GM19239 (cell line): ENCODE results near the gene RPN1.
A peak's percentile ranks its signal among the peaks of the same experiment; 100 is the strongest.
"Not testable (repeated sequence)": the region's sequence is repeated elsewhere in the genome, so short reads cannot be mapped to it uniquely, and the experiment has no call there.

Source experiments
- DNase-seq: peaks from one replicate; pipeline ENCODE4 v3.0.0; 2011; ENCODE audit warnings: low spot score; ENCODE audit not compliant: insufficient read length
- FAIRE-seq: peaks from 2 replicates; lab custom pipeline; 2011; peaks lifted over from hg19 to GRCh38; lab: Jason Lieb, UNC

RPN1 gene

DNA sequence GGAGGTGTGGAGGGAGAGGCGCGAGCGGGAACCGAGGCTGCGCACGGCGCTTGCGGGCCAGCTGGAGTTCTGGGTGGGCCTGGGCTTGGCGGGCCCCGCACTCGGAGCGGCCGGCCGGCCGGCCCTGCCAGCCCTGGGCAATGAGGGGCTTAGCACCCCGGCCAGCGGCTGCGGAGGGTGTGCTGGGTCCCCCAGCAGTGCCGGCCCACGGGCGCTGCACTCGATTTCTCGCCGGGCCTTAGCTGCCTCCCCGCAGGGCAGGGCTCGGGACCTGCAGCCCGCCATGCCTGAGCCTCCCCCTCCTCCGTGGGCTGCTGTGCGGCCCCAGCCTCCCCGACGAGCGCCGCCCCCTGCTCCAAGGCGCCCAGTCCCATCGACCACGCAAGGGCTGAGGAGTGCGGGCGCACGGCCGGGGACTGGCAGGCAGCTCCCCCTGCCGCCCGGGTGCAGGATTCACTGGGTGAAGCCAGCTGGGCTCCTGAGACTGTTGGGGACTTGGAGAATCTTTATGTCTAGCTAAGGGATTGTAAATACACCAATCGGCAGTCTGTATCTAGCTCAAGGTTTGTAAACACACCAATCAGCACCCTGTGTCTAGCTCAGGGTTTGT lies 2.9 kb upstream of the RPN1 start:
- not testable (repeated sequence) for FAIRE-seq

DNA sequence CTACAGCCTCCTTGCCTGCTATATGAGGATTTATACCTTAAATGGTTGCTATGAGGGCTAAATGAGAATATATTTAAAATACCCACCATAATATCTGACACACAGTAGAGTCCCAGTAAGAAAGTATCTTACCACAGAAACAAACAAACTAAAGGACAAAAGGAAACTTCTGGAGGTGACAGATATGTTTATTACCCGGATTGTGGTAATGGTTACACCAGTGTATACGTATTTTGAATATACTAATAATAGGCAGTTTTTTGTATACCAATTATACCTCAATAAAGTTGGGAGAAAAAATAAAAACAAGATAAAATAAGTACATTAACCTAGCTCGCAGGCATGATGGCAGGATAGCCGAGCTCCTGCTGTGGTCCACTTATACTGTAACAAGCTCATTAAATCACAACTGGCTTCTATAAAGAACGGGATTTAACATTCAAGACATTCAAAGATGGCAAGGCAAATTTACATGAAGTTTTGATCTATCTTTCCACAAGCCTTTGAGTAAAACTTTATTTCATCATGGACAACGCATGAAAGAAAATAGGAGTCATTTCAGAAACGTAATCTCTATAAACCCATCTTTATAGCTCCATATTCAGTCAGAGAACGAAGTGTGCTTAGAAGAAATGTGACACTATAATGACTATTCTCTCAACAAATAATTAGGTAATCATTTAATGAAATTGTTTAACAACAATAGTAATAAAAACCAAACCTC lies 1.5 kb downstream of the RPN1 start:
- FAIRE-seq (no peak), DNase-seq (no peak)

More for the DNA sequence above, 2.9 kb upstream of the RPN1 start:
- DNase-seq, result not testable (repeated sequence)

DNA sequence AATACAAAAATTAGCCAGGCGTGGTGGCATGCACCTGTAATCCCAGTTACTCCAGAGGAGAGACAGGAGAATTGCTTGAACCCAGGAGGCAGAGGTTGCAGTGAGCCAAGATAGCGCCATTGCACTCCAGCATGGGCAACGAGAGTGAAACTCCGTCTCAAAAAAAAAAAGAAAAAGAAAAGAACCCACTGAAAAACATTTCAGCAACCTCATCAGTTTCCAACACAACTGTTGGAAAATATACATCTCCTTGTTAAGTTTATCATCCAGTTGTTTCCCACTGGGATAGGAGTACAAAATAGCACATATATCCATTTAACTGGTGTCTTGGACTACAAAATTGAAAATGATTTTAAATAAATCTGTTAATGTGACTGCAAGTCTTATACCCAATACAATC lies 2.2 kb downstream of the RPN1 start:
- DNase-seq (no peak), FAIRE-seq (no peak)

DNA sequence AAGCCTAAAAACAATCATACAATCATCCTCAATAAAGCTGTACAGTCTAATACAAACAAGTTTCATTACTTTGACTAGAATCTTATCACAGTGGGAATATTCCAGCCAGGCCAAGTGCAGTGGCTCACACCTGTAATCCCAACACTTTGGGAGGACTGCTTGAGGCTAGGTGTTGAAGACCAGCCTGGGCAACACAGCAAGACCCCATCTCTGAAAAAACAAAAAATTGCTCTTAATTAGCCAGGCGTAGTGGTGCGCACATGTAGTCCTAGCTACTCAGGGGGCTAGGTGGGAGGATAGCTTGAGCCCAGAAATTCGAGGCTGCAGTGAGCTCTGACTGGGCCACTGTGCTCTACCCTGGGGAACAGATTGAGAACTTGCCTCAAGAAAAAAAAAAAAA lies 3.3 kb downstream of the RPN1 start:
- FAIRE-seq (no peak), DNase-seq (no peak)

DNA sequence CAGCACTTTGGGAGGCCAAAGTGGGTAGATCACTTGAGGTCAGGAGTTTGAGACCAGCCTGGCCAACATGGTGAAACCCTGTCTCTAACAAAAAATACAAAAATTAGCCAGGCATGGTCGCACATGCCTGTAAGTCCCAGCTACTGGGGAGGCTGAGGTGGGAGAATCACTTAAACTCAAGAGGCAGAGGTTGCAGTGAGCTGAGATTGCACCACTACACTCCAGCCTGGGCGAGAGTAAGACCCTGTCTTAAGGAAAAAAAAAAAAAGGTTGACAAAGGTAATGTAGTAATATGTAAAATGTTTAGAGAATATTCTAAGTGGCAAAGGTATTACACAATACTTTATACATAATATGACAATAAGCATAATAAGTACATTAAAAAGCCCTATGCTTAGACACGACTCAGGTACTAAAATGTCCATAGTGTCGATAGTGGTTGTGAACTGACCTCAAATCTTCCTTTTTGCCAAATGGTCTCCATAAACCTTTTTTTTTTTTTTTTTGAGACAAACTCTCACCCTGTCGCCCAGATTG lies 16.5 kb downstream of the RPN1 start:
- no peak for FAIRE-seq
- no peak for DNase-seq

DNA sequence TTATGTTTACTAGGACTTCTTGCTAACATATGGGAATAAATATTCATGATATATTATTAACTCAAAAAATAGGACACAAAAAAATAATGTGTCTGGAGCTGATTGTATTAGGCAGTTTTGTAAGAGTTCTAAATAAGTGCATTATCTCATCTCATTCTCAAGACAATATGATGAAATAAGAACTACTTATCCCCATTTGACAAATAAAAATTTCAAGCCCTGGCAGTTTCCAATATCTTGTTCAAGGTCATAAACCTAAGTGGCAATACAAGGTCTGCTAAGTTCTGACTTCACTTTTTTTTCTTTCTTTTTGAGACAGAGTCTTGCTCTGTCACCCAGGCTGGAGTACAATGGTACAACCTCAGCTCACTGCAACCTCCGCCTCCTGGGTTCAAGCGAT lies 18.3 kb downstream of the RPN1 start:
- DNase-seq, result no peak
- no peak for FAIRE-seq

DNA sequence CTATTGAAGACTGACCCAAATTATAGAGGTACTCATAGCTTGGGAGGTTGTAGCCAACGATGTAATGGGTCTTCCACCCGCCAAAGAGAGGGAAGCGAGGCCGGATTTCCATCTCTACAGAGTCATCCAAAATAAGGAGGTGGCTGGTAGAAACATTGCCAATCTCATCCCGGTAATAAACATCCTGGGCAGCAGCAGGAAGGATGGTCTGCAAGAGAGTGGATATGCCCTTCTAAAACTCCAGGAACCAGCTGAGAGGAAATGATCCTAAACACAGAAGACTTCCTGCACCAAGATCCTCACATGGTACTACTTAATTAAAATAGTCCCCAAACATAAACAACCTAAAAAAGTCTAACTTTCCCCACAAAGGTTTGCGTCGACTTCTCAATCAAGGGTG lies 20.7 kb downstream of the RPN1 start:
- FAIRE-seq (no peak), DNase-seq (no peak)

DNA sequence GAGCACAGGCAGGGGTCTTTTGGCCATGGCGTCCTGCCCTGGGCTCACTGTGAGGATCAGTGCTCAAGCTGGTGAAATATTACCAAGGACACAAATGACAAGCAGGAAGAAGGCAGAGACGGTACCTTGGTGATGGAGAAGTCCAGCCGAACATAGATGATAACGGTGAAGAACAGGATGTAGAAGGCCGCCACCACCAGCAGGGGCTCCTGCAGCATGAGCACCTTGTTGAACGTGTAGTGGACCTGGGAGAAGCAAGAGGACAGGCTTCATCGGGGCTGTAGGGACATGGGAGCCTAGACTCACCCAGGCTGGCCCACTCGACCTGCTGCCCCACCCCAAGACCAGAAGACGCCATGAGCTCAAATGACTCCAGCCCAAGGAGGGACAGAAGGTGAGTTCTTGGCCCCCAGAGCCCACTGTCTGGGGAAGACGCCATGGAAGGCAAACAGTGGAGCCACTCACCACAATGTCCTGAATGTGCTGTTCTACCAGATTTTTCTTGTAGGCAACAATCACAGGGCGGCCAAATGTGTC lies 25.1 kb downstream of the RPN1 start:
- no peak for FAIRE-seq
- no peak for DNase-seq

DNA sequence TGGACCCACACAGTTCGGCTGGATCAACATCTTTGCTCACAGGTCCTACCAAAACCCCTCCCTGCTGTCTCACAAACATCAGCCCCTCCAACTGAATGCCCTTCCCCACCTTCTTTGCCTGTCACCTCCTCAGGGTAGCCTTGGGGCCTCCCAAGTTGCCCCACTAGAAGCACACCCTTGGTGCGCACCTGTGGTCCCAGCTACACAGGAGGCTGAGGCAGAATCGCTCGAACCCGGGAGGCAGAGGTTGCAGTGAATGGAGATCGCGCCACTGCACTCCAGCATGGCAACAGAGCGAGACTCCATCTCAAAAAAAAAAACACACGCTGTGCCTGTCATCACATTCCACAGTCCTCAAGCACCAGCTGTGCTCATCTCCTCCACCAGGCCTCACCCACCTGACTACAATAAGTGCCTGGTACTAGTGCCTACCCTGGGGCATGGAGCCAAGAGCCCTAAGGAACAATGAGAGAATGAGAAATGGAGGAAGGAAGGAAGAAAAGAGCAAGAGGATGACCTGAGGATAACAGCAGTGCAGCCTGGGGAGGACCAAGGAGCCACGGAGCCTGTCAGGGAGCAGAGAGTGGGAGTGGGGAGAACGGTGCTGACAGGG lies 26.0 kb downstream of the RPN1 start:
- FAIRE-seq, result no peak

DNA sequence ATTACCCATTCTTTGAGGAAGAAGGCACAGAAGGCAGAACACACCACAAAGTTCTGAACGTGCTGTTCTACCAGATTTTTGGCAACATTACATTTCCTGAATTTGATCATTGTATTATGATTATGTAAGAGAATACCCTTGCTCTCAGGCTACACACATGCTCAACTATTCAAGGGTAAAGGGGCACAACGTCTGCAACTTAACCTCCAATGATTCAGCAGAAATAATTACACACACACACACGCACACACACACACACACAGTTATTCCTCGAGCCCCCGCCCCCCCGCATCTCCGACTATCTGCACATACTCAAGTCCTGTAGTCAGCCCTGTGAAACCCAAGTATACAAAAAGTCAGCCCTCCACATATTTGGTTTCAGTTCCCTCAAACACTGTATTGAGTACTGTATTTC lies 26.8 kb downstream of the RPN1 start:
- DNase-seq (no peak), FAIRE-seq (no peak)

More for the DNA sequence above, 26.0 kb downstream of the RPN1 start:
- DNase-seq, result no peak

DNA sequence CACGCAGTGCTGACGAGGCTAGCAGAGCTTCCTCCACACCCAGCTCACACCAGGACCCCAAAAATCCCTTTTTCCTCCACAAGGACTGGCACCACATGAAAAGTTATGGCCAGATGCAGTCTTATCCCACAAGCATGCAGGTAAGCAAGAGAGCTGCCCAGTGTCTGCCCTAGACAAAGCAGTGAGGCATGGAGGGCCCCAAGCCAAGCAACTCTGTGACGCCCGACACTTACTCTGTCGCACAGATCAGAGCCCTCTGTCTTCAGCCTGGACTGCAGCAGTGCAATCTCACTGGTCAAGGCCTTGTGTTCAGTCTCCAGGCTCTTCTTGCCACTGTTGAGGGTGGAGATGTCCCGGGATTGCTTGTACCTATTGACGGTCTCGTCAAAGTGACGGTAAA lies 28.7 kb downstream of the RPN1 start:
- DNase-seq (no peak), FAIRE-seq (no peak)

DNA sequence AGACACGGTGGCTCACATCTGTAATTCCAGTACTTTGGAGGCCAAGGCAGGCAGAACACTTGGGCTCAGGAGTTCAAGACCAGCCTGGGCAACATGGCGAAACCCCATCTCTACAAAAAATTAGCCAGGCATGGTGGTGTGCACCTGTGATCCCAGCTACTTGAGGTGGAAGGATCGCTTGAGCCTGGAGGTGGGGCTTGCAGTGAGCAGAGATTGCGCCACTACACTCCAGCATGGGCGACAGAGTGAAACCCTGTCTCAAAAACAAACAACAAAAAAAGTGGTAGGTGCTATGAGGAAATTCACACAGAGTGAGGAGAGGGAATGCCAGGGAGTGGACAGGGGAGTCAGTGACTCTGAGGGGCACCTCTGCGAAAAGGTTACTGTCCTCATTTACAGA lies 29.4 kb downstream of the RPN1 start:
- FAIRE-seq (no peak), DNase-seq (no peak)

DNA sequence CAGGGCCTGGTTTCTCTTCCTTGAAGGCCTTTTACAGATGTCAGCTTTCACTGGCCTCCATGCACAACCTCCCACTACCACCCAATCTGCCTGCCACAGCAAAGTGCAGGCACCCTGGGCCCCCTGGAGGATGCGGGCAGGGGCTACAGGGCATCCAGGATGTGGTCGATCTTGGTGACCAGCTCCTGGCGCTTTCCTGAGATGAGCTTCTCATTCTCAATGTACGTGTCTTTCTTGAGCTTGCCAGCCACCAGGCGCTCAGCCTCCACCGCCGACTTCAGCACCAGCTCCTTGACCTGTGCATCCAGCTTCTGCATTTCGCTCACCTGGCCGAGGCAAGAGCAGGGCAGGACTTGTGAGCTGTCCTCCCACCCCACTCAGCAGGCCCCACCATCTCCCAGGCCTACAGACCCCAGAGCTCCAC lies 30.3 kb downstream of the RPN1 start:
- FAIRE-seq, result no peak
- DNase-seq, result no peak

DNA sequence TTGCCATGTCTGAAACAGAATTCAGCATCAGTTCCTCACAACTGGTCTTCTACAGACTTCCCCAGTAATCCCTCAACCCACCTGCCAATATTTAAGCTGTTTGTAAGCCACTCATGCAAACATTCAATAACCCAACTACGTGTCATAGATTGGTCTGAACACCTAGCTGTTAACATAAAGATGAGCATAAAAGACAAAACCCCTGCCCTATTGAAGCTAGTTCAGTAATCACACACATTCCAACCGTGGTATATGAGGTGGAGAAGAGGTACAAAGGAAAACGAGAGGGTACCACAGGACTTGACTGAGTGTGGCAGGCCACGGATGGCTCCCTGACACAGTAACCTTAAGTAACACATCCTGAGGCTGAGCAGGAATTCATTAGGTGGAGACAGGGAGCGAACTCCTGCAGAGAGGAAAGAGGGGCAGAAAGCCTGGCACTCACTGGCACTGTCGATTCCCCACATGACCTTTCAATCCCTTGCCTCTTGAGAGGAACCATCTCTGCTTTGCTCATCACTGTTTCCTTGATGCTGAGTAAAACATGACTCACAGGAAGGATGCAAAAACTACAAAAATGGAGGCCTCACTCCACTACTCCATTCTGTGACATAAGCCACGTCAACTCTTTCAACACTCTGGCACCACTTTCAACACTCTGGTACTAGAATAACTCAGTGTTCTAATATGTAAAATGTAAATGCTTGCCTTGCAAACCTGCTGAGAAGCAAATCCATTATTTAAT lies 31.3 kb downstream of the RPN1 start:
- DNase-seq (no peak), FAIRE-seq (no peak)

DNA sequence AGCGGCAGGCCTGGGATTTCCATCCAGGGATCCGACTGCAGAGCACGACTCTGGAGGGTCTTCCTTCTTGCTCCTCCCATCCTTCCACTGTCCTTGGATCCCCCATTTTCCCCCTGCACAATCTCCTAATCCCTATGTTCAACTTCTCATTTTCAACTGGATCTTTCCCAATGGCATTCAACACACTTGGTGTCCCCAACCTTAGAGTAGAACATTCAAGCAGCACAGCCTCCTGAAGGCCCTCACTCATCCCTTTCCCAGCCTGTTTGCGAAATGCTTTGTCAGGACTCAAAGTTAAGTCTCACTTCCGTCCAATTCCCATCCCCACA lies 32.3 kb downstream of the RPN1 start:
- no peak for DNase-seq
- FAIRE-seq, result no peak

DNA sequence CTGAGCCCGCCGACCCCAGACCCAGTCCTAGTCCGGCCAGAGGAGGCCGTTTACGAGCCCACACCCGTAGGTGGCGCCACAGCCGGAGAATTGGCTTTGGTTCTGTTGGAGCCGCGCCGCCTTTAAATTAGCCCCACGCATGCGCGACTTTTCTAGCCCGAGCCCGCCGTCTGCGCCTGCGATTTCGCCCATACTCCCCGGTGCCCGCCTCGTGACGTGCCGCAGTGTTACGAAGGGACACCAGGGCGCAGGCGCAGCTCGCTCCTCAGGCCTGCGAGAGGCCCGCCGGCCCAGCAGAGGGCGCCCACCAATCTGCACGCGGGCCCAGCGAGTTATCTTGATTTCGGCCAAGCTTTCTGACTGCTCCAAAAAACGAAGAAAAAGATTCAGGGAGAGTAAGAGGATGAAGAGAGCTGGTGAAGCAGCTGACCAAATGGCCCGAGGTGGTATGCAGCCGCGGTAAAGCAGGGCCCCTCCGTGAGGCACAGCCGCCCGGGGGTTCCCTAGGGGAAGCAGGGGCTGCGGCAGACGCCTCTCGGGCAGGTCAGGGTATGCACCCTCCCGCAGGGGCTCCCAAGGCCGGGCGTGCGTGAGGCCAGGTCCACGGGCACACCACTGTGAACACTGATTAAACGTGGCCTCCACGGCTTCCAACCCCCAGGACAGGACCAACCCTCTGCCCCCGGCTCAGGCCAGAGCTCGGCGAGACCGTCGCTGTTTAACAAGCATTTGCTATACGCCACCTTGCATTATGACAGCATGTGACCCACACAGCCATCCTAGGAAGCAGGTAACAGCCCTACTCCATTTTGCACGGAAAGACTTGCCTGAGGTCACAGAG lies 32.8 kb downstream of the RPN1 start:
- FAIRE-seq, result peak; percentile 98
- DNase-seq, result peak; percentile 98

DNA sequence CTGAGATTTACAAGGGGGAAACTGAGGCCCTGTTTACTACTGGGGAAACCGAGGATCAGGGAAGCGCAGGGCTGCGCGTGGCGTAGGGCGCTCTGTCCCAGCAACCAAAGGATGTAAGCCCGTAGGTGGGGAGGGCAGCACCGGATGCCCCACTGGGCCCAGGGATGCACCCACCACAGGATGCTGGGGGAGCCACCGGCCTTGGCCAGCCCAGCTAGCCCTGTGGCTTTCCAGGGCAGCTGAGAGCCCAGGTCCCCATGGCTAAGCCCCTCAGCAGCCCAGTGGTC lies 33.4 kb downstream of the RPN1 start:
- no peak for FAIRE-seq
- DNase-seq, result no peak

DNA sequence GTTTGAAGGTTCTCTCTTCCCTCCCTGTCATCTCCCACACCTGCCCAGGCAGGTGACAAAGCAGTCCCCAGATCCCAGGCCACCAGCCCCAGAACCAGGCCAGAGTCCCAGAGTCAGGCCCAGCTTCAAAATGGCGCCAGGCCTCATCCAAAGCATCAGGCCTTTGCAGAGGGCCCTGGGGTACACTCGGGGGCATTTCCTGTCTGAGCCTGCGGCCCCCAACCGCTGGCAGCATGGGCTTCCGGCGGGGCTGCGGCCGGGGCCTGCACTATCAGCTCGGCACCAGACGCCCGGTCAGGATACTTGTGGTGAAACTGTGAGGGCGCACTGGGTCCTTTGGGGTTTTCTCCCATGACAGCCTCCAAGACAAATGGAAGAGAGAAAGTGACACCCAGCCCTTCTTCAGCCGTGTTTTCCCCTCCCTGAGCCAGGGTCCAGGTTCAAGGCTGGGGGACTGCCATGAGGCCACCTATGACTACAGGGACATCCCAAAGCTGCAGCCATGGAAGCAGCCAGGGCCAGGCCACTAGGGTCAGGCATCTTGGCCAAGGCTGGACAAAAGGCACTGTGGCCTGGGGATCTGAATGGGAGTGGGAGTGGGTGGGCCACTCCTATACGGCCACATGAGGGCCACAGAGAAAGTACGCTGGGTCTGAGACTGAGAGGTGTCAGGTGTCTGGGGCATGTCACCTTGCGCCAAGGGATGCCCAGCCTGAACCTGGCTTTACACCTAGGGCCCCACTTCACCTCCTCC lies 33.9 kb downstream of the RPN1 start:
- FAIRE-seq (no peak), DNase-seq (no peak)

DNA sequence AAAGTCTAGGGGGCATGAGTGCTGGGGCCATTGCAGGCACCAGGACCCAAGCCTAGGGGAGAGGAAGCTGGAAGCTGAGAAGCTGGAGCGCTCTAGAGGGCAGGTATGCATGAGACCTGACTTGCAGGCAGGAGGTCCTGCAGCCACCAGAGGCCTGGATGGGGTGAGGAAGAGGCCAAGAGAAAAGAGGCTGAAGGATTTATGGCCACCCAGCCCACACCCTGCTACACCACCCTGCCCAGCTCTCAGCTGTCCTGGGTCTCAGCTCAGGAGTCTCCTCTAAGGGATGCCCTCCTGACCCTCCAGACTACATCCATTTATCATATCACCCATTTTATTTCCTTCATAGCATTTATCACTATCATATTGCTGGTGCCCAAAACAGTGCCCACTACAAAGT lies 36.5 kb downstream of the RPN1 start:
- FAIRE-seq (no peak), DNase-seq (no peak)
